HG03442 (cell line): ENCODE data around the gene VILL.

Source experiments
- ATAC-seq: cut with Tn5 transposase; IDR thresholded peaks from one replicate; pipeline ENCODE4 v1.9.1; 2021; ENCODE audit warnings: mild to moderate bottlenecking, moderate library complexity; ENCODE audit not compliant: unreplicated experiment

Gene VILL

DNA sequence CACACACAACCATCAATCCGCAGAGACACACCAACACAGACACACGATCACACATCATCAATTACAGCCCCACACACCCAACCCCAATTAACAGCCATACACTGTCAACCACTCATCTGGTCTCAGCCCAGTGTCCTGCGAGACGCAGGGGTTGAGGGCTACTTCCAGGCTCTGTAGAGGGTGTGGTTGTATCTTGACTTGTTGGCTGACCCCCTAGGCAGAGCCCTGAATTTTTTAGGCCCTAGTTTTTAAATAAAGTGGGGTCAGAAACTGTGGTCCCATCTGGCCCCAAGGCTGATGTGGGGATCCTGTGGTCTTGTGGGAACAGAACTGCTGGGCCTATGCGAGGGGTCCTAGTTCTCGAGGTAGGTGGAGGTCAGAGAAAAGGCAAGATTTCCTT, 9.2 kb downstream of the VILL start:
- ATAC-seq: no peak

DNA sequence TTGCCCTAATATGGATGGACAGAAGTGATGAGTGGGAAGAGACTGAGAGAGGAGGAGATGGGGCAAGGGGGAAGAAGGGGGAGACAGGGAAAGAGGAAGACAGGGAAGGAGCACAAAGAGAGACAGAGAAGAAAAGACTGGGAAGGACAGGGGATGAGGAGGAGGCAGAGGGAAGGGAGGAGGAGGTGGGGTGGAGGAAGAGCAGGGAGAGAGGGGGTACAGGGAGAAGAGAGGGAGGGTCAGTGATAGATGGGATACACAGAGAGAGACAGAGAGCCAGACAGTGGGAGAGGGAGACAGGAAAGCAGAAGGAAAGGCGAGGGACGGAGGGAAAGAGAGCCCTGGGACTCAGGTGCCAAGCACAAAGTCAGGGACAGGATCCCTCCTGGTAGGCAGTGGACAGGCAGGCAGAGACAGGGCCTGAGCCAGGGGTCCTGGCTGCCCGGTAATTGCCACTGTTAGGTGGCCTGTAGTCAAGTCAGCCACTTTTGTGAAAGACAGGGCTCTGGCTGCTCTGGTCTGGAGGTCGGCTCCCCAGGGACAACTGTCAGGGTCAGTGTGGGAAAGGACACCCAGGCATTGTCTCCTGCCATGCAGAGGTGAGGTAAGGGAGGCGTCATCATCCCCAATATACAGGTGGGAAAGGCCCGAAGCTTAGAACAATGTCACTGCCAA, 9.8 kb downstream of the VILL start:
- ATAC-seq: no peak

DNA sequence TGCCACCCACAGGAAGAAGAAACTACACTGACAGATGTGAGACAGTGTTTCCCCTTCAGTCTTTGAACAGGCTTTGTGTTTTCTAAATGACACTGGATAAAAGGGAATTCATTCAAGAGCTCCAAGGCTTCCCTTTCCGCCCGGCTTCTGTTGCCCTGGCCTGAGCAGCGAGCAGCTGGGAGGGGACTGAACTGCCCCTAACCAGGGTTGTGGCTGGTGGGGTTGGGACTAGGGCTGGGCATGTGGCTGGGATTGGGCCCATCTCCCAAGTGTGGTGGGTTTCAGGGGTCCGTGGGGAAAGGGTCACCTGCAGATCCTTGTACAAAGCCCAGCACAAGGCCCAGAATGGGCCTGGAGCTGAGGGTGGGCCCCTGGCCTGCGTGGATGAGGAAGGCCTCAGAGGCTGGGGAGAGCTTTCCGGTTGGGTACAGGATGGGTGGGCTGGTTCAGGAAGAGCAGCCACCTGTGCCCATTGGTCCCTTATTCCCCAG, 10.4 kb downstream of the VILL start:
- no peak for ATAC-seq

DNA sequence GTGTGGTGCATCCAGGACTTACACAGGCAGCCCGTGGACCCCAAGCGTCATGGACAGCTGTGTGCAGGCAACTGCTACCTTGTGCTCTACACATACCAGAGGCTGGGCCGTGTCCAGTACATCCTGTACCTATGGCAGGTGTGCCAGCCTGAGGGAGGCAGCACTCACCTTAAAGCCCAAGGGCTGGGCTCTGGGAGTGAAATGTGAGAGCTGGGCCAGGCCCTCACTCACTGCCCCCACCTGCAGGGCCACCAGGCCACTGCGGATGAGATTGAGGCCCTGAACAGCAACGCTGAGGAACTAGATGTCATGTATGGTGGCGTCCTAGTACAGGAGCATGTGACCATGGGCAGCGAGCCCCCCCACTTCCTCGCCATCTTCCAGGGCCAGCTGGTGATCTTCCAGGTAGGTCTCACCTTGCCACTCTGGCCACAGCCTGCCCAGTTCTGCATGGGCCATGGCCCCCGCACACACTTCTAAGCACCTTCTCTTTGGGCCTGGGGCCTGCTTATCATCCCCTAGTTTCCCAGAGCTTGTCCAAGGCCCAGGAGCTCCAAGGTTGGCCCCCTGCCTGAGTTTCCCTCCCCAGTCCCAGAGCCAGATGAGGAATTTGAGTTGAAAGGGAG, 11.0 kb downstream of the VILL start:
- no peak for ATAC-seq

DNA sequence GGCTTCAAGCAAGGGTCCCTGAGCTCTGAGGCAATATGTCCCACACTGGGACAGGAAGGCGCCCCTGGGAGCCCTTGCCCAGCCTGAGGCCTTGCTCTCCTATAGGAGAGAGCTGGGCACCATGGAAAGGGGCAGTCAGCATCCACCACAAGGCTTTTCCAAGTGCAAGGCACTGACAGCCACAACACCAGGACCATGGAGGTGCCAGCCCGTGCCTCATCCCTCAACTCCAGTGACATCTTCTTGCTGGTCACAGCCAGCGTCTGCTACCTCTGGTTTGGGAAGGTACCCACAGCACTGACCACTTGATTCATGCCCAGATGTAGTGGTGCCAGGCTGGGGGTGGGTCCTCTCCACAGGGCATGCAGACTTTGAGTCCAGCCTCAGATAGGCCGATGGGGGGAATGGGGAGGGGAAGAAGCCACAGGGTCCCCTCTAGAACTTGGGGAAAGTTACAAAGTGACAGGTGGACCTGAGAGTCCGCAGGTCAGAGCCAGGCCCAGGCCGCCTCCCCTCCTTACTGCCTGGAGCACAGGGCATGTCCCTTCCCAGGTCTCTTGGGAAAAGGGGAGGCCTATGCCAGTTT, 11.8 kb downstream of the VILL start:
- no peak for ATAC-seq

DNA sequence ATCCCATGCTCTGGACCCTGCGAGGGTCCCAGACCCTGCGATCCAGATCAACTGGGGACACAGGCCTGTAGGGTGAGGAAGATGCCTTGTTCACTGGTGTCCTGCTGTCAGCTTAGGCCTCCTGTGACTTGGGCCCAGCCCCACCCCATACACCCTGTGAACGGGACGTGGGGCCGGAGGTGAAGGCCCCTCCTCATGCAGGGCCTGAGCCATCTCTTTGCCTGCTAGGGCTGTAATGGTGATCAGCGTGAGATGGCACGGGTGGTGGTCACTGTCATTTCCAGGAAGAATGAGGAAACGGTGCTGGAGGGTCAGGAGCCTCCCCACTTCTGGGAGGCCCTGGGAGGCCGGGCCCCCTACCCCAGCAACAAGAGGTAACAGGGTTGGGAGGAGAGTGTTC, 12.4 kb downstream of the VILL start:
- ATAC-seq: no peak

DNA sequence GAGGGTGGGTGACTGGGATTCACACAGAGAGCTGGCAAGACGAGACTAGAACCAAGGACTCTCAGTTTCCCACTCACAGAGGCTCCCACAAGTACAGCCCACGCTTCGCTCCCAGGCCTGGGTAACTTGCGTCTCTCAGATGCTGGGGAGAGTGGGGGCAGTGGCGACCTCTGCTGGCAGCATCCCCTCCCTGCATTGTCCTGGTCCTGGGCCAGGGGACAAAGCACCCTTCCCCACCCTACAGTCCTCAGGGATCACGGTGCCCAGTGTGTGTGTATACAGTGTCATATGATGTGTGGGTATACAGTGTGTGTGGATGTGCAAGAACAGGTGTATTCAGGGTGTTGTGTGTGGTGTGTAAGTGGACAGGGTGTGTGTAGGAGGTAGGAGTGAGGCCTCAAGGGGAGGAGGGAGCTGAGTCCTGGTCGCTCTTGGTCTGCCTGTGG, 12.8 kb downstream of the VILL start:
- peak; percentile 29 for ATAC-seq

DNA sequence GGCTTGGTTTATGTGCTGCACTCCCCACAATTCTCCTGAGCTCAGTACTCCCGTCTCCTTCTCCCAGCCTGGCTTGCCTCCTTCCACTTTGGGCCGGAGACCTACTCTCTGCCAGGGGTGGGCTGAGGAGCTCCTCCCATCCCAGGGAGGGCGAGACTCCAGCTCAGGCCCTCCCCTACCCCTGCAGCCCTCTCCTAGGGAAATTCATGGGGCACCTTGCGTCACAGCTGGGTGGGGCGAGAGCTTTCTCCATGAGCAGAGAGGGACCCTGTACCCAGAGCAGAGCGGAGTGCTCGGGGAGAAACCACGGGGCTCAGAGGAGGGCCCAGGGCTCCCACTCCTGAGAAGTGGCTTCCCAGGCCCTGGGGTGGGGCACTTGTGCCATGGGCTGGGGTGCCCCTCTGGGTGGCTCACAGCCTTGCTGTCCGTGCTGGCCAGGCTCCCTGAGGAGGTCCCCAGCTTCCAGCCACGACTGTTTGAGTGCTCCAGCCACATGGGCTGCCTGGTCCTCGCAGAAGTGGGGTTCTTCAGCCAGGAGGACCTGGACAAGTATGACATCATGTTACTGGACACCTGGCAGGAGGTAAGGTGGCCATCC, 13.3 kb downstream of the VILL start:
- ATAC-seq: no peak

DNA sequence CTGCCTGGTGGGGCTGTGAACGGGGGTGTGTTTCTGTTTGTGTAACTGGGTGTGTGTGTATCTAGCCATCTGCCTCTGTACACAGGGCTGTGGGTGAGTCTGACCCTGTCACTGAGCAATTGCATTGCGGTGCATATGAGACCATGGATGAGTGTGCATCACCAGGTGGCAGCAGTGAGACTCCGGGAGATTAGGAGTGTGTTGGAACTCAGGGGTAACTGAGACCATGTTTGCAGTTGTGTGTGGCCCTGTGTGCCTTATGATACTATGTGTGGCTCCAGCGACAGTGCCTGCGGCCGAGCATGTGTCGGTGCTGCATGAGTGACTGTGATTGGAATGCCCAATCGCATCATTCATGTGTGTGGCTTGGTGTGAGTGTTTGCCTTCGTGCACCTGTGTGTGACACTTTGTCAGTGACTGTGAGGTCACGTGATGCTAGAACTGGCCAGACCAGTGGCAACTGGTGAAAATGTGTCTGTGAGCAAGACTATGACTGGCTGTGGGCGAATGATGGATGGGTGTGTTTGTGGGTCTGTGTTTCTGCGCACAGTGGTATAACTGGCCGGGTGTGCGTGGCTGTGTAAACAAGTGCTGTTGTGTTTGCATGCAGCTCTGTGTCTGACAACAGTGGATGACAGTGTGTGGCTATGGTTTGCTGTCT, 14.0 kb downstream of the VILL start:
- ATAC-seq: peak; percentile 58

DNA sequence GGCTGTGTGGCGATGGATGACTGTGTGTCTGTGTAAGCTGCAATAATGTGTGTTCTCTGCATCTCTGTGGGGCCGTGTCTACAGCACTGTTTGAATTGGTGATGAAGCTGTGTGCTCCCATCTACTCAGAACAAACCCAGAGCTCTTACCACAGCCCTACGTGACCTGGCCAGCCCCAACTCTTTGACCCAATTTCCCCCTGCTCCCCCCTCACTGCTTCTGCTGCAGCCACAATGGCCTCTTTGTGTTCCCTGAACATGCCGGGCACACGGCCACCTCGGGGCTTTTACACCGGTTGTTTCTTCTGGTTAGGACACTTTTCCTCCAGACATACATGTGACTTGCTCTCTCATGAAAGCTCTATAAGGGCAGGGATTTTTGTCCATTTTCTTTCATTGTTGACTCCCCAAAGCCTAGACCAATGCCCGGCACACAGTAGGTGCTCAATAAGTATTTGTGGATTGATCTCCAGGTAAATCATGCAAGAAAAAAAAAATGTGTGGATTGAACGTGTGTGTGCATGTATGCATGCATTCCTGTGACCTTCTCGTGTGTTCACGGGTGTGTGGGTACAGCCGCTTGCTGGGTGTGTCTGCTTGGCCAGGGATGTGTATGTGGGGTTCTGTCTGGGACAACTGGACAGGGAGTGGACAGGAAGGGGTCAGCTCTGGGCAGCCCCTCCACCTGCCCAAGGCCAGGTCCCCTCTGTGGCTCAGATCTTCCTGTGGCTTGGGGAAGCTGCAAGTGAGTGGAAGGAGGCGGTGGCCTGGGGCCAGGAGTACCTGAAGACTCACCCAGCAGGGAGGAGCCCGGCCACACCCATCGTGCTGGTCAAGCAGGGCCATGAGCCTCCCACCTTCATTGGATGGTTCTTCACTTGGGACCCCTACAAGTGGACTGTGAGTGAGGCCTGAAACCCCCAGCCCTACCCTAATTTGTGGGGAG, 14.8 kb downstream of the VILL start:
- no peak for ATAC-seq

DNA sequence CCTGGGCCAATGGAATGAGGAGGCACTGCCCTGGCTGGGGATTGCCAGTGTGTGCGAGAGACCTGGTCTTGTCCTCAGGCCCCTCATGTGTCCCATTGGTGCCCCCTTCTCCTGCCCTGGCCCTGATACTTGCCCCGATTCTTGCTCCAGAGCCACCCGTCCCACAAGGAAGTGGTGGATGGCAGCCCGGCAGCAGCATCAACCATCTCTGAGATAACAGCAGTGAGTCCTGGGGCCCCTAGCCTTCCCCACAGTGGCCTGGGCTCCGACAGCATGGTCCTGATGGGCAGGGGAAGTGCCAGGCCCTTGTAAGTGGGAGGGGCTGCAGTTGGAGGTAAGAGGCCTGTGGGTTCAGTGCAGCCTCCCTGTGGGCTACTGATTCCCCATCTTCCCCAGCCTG, 15.4 kb downstream of the VILL start:
- no peak for ATAC-seq

DNA sequence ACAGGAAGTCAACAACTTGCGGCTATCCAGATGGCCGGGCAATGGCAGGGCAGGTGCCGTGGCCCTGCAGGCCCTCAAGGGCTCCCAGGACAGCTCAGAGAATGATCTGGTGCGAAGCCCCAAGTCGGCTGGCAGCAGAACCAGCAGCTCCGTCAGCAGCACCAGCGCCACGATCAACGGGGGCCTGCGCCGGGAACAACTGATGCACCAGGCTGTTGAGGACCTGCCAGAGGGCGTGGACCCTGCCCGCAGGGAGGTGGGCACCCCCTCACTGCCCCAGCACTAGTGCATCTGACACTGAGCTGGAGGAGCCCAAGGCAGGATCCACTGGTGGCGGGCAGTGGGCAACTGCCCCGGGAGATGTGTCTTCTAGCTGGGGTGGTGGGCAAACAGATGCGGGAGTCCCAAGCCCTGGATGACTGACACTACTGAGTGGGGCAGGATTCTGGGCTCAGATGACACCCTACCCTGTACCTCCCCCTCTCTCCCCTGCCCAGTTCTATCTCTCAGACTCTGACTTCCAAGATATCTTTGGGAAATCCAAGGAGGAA, 15.9 kb downstream of the VILL start:
- no peak for ATAC-seq

DNA sequence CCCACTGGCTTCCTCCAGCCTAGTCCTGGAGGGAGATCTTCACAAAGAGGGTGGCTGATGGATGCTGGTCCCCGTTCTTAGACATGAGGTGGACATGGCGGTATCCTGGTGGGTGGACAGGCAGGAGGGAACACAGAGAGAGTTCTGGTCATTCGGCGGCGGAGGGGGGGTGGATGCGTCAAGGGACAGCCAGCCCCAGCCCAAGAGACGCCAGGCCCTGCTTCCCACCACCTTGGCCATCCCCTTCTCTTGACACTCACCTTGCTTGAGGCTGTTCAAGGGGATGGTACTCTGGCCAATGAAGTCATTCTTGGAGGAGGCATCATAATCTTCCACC, 17.1 kb downstream of the VILL start:
- no peak for ATAC-seq

DNA sequence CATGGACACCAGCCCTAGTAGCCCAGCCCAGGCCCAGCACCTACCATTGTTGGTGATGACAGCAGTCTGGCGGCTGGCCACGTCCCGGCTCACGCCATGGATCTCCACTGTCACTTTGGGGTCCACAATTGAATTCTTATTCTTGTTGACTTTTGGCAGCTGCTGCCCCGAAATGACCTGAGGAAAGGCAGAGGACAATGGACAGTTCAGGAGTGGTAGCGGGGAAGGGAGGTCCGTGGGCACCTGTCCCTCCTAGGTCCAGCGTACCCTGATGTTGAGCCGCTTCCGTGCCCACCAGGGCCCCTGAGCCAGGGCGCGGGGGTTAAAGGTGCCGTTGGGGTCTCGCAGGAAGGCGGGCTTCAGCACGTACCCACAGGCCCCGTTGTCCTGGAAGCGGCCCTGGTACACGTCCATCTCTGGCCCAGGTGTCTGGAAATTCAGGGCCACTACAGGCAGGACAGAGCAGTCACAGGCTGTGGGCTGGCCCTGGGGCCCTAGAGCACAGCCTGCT, 17.7 kb downstream of the VILL start:
- no peak for ATAC-seq

DNA sequence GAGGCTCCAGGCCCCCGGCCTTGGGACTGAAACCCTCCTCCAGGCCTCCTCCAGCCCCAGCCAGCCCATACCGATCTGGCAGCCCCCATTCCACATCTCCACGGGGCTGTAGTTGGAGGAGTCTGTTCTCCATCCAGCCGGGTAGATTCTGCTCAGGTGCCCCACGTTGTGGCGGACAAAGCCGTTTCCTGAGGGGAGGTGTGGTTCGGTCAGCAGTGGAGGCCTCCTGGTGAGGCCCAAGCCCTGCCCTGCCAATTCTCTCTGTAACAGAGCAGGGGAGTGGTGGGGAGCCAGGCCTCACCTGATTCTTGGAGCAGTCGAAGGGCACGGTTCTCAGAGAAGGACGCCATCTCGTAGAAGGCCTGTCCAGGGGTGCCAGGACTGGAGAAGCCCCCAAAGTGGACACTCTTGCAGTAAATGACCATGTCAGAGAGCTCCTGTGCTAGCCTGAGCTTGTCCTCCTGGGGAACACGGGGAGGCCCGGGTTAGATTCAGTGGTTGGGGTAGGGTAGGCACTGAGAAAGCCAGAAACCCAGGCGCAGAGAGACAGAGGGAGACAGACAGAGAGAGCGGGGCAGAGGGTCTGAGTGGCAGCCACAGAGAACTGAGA, 18.5 kb downstream of the VILL start:
- no peak for ATAC-seq

DNA sequence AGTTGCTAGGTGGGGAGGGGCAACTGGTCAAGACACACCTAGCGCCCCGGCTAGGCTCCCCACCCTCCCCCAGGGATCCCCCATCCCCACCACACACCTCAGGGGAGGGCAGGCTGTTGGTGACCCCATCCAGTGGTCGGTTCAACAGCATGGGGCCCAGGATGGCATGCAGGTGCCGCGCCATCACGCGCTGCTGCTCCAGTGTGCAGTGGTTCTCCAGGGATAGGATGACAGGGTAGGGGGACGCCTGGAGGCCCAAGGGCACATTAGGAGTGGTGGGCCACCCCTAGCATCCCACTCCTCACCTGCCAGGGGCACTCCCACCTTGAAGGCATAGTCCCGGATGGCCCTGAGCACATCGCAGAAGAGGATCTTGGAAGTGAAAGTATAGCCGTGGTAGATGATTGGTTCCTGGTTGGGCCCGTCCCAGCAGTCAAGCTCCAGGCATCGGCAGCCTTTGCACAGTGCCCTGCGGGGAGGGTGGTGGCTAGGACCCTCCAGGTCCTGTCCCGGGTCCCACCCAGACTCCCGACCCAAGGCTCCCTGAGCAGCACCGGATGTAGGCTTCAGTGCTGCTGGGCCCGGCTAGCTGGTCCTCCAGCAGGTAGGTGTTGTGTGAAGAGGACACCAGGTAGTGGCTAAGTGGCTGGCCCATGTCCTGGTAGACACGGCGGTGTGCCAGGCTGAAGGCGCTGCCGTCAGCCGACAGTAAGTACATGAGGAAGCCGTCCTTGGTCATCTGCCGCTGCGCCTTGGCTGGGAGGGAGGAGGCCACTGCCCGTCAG, 19.4 kb downstream of the VILL start:
- no peak for ATAC-seq

DNA sequence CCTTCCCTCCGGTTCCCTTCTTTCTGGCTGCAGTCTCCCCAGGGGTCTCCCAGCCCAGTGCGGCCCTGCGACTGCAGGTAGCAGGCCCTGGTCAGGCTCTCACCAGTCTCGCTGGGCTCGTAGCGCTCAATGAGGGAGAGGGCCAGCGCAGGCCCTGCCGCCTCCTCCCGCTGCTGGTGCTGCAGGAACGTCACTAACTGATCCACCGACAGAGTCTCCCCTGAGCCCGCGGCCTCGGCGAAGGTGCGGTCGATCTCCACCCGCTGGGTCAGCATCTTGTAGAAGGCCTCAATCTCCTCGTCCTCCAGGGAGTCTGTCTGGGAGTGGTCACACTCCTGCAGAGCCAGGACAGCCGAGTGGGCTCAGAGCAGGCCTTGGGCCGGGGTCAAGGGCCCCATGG, 20.5 kb downstream of the VILL start:
- ATAC-seq: no peak

DNA sequence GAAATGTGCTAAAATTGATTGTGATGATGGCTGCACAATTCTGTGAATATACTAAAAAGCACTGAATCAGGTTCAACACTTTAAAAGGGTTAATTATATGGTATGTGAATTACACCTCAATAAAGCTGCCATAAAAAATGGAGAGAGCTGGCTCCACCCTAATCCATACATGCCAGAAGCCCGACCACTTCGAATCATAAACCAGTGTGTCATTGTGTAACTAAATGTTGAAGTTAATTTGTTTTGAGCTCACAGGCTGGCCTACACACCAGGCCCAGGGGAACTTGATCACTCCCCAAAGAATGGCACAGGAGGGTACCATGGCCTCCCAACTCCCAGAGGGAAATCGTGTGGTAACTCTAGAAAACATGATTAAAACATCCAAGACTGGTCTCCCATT, 24.9 kb downstream of the VILL start:
- no peak for ATAC-seq

DNA sequence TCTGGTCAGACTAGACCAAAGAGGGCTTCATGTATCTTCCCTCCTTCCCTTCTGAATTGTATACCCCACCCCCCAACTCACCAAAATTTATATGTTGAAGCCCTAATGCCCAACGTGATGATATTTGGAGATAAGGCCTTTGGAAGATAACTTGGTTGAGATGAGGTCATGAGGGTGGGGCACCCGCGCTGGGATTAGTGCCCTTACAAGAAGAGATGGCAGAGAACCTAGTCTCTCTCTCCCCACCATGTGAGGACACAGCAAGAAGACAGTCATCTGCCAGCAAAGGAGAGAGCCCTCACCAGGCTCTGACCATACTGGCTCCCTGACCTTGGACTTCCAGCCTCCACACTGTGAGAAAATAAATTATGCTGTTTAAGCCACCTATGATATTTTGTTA, 25.4 kb downstream of the VILL start:
- no peak for ATAC-seq
